ENCODE data around the gene DDHD1.
"Not testable (repeated sequence)": the region's sequence is repeated elsewhere in the genome, so short reads cannot be mapped to it uniquely, and the experiment has no call there.

The DDHD1 gene

GRCh38 chr14:53152887-53153701 lies at the start of gene DDHD1:
Gene DDHD1, minus strand, starts transcription at chr14:53153323. Its CDS starts 225 bp downstream, at chr14:53153098.
- DNase-seq (ENCODE audit: low spot score): peak; percentile 96

GRCh38 chr14:53195949-53196348 lies 42.8 kb upstream of the DDHD1 start:
- no peak for DNase-seq (ENCODE audit: low spot score)

GRCh38 chr14:53193193-53193592 lies 40.1 kb upstream of the DDHD1 start:
- DNase-seq (ENCODE audit: low spot score): no peak

DNA sequence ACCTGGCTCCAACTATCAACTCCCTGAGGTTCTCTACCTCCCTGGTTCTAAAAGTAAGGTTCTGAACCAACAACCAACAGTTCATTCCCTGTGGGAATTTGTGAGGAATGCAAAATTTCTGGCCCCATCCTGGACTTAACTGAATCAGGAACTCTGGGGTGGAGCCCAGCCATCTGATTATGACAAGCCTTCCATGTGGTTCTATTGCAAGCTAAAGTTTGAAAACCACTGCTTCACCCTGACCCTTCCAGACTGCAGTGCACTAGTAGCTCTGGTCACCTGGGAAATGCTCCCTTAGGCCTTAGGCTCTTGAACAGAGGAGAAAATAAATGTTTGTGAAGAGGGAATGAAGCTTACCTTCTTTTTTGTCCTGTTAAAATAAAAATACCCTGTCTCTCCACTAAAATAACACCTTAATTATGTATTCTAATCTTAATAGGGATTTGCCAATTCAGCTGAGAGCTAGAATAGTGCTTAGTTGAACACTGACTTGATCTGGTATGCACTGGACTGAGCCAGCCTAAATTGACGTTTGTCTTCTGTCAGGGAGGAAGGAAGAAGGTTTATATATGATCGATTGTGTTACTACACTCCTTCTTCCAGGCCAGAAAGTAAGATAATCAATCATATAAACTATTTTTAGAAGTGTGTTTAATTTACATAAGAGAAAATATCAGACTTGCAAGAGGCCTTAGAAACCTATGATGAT lies 39.1 kb upstream of the DDHD1 start:
- DNase-seq (ENCODE audit: low spot score): no peak

- DNase-seq (ENCODE audit: low spot score): no peak
Observed at GRCh38 chr14:53190938-53191337, 37.8 kb upstream of the DDHD1 start.

- no peak for DNase-seq (ENCODE audit: low spot score)
Observed at GRCh38 chr14:53187921-53188463, 34.9 kb upstream of the DDHD1 start.

DNA sequence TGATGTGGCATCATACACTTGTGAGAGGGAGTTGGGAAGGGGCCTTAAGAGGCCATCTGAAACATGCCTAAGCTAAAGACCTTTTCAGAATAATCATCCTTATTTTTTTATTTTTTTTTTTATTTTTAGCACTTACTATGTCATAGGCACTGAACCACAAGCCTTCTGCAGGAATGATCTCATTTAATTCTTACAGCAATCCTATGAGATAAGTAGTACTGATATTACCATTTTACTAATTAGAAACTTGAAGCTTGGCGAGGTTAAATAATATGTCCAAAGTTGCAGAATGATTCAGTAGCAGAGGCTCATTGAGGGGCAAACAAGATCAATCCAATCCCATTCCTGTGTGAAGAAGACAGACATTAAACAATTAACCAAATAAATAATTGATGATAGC lies 33.4 kb upstream of the DDHD1 start:
- DNase-seq (ENCODE audit: low spot score): no peak

DNA sequence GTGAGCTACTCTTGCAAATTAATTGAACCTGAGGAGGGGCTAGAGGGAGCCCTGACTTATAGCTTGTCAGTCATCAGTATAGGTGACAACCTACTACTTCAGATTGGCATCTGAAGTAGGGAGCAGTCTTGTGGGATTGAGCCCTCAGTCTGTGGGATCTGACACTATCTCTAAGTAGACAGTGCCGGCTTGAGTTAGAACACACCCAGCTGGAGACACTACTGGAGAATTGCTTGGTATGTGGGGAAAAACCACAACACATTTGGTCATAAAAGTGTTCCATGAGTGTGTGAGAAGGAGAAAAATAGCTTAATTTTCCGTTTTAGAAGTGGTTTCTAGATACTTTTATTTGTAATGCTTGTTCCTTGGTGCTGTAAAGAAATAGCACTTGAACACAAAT lies 30.5 kb upstream of the DDHD1 start:
- DNase-seq (ENCODE audit: low spot score): no peak

- DNase-seq (ENCODE audit: low spot score): no peak
Observed at GRCh38 chr14:53183056-53183455, 29.9 kb upstream of the DDHD1 start.

DNA sequence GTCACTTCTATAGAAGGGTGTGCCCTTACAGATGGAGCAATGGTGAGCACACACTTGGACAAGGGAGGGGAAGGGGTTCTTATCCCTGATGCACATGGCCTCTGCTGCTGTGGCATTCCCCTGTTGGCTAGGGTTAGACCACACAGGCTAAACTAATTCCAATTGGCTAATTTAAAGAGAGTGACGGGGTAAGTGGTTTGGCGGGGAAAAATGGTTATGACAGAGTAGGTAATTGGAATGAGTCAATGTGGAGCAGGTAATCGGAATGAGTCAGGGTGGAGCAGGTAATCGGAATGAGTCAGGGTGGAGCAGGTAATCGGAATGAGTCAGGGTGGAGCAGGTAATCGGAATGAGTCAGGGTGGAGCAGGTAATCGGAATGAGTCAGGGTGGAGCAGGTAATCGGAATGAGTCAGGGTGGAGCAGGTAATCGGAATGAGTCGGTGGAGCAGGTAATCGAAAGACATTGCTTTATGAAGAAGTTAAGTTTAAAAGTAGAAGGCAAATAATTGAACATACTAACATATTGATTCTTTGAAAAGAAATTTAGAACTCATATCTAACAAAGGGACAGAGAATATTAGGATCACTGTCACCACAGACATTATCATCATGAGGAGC lies 28.4 kb upstream of the DDHD1 start:
- not testable (repeated sequence) for DNase-seq (ENCODE audit: low spot score)

- no peak for DNase-seq (ENCODE audit: low spot score)
Observed at GRCh38 chr14:53180272-53181221, 27.4 kb upstream of the DDHD1 start.

- not testable (repeated sequence) for DNase-seq (ENCODE audit: low spot score)
Observed at GRCh38 chr14:53179486-53180005, 26.4 kb upstream of the DDHD1 start.

- no peak for DNase-seq (ENCODE audit: low spot score)
Observed at GRCh38 chr14:53175375-53175774, 22.3 kb upstream of the DDHD1 start.

DNA sequence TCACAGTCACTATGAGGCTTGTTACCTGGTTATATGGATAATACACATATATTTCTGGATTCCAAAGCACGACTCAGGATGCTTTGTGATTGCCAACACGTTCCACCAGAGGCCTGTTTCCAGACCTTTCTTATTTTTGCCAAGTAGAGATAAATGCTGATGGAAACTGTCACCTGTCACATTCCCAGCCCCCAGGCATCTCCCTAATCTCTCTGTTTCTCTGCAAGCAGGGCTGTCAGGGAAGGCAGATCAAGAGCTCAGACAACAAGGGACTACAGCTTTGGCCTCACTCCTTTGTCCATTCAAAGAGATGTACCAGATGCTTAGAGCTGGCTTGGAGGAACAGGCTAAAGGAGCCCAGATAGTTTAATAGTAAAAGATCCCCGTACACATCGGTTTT lies 21.8 kb upstream of the DDHD1 start:
- no peak for DNase-seq (ENCODE audit: low spot score)

DNA sequence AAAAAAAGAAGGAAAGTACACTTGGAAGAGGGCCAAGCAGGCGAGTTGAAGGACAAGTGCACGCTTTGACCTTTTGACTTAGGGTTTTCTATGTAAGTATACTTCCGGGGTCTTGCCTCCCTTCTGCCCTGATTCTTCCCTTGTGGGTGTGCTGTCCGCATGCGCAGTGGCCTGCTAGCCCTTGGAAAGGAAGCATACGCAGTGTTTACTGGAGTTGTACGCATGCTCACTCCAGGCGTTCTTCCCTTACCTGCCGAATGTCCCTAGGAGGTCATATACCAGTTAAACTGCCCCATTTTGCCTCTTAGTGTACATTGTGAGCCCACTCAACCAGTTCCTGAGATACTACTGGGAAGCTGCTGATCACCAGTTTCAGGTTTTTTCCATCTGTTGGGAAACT lies 15.7 kb upstream of the DDHD1 start:
- no peak for DNase-seq (ENCODE audit: low spot score)

DNA sequence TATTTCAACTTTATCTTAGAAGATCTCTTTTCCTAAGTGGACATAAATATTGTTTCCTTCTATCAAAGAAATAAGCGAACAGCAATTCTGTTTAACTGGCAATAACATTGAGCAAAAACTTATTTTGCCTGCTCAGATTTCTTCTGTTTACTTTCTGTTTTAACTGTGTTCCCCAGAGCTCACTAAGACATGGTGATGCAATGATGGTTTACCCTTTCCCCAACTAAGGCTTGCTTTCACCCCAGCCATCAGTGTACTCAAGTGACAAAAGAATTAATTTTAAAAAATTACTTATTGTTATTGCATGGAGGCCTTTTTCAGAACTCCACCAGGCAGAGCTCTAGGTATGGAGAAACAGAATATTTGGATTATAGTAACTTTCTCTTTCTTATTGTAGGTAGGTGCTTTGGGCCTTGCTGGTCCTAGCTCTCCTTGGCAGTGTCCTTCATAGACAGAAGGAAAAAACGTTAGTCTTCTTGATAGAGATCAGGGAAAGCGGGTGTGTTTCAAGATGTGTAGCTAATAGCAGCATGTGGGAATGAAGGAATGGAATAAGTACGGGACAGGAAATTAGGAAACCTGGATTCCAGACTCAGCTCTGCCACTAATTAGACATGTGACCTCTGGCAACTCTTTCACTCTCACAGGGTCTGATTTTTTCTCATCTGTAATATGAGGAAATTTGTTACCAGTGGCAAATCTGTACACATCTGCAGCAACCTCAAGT lies 14.6 kb upstream of the DDHD1 start:
- DNase-seq (ENCODE audit: low spot score): peak; percentile 23

DNA sequence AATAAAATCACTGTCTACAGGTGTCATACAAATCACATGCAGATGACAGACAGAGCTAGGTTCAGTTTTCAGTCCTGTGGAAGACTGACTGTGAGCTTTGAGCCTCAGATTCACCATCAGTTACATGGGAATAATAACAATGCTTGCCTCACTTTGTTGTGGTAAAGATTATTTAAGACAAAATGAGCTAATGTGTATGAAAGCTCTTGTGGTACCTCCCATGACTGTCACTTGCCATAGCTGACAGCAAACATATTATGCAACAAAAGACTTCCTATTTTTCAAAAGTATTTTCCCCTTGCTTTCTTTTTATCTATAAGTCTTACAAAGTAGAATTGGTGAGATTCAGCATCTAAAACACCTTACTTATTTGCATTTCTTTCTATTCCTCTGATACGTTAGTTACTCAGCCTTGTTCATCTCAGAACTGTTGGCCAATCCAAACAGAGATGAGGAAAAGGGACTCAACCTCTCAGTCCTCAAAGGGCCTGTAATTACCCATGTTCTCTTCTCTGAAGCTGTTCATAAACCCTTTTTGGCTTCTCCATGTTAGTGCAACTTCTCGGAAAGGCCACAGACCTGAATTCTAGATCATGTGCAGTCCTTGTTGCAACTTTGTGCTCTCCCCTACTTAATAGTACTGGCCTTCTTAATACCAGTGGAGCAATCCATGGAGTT lies 8.8 kb upstream of the DDHD1 start:
- no peak for DNase-seq (ENCODE audit: low spot score)

GRCh38 chr14:53156238-53156637 lies 3.1 kb upstream of the DDHD1 start:
- no peak for DNase-seq (ENCODE audit: low spot score)

DNA sequence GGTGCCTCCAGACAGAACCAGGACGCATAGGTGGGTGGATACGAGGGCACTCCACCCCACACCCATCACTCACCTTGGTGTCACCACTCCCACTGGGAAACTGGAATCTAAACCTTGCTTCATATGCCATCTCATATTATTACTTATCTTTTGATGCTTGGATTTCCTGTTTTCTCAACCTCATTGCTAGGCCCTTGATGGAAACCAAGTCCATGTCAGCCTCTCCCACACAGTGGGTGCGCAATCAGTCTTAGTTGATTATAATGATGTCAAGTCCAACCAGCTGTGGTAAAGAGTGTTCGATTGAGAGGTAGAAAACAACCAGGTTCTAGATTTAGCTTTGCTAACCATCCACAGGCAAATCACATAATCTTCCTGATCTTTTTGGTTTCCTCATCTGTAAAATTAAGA lies 584 bp upstream of the DDHD1 start:
- no peak for DNase-seq (ENCODE audit: low spot score)
